Endothelial cell of umbilical vein (primary cell): ENCODE results near the gene ZDHHC11. TPM values are rescaled to one million over a fixed set of nuclear protein-coding genes. Genes with fewer than 3 reads are reported as not detected.

Source experiments
- BruUV-seq: library from RNA; stranded (reverse); fragments of 400-500 nt; replicated peaks from 2 replicates; lab custom pipeline; 2021; lab: Mats Ljungman, UMichigan
- CTCF ChIA-PET: fragments of 300-600, 350-600 bp; sonication (Branson Sonifier 250); formaldehyde crosslinking; loops from one replicate; lab custom pipeline; 2021; ENCODE audit warnings: antibody characterized with exemption, inconsistent platforms; lab: Charles Lee
- POLR2A ChIA-PET: fragments of 300-600, 350-600 bp; sonication (Branson Sonifier 250); formaldehyde crosslinking; loops from one replicate; lab custom pipeline; 2021; ENCODE audit warnings: antibody characterized with exemption, inconsistent platforms; lab: Charles Lee
- DNase-seq: peaks from one replicate; pipeline ENCODE4 v3.0.0-alpha.2; 2011; ENCODE audit warnings: low read depth, low spot score
- FAIRE-seq: peaks from 2 replicates; lab custom pipeline; 2011; peaks lifted over from hg19 to GRCh38; lab: Jason Lieb, UNC
- H2AFZ ChIP-seq: 2 replicates; pipeline ENCODE4 v1.6.0; 2012; ENCODE audit warnings: low read depth, low read length, control low read depth, inconsistent platforms
- H3K27ac ChIP-seq: 2 replicates; pipeline ENCODE4 v1.5.1; 2011; ENCODE audit warnings: low read depth, mild to moderate bottlenecking, control low read depth, low read length, moderate library complexity; ENCODE audit not compliant: insufficient read depth
- H3K27me3 ChIP-seq, 2 experiments: 2 replicates each; pipeline versions ENCODE4 v1.6.0 to v1.6.1; 2011; ENCODE audit warnings: low read length in 2 of 2, mixed read lengths in 1 of 2; ENCODE audit not compliant: control insufficient read depth in 2 of 2, insufficient read depth in 2 of 2
- H3K36me3 ChIP-seq, 2 experiments: 2 replicates in 1 of 2; 3 replicates in 1 of 2; pipeline ENCODE4 v1.5.1; 2011; ENCODE audit warnings: low read length in 2 of 2, mild to moderate bottlenecking in 1 of 2, moderate library complexity in 1 of 2; ENCODE audit not compliant: control insufficient read depth in 2 of 2, insufficient read depth in 2 of 2; ENCODE audit errors: extremely low read depth in 1 of 2
- H3K4me1 ChIP-seq: 3 replicates; pipeline ENCODE4 v1.5.1; 2011; ENCODE audit warnings: mild to moderate bottlenecking, low read length; ENCODE audit not compliant: control insufficient read depth, insufficient read depth; ENCODE audit errors: extremely low read depth
- H3K4me2 ChIP-seq: 2 replicates; pipeline ENCODE4 v1.6.1; 2011; ENCODE audit warnings: low read length, control low read depth, mixed read lengths; ENCODE audit not compliant: insufficient read depth
- H3K4me3 ChIP-seq, 3 experiments: fragments of 200-600 bp in 1 of 3; sonication (generic), shearing (Covaris generic) in 1 of 3; replicated peaks in 1 of 3; 2 replicates each; pipeline ENCODE4 v1.5.1; 2011 to 2016; ENCODE audit warnings: control low read depth in 3 of 3, low read length in 3 of 3, mild to moderate bottlenecking in 2 of 3, inconsistent platforms in 1 of 3, low read depth in 1 of 3, moderate library complexity in 1 of 3; ENCODE audit not compliant: insufficient read depth in 1 of 3
- H3K79me2 ChIP-seq: 2 replicates; pipeline ENCODE4 v1.6.0; 2012; ENCODE audit warnings: low read length, inconsistent platforms; ENCODE audit not compliant: control insufficient read depth, insufficient read depth
- H3K9ac ChIP-seq: replicated peaks from 2 replicates; pipeline ENCODE3; 2011; ENCODE audit warnings: low read length, control low read depth; ENCODE audit not compliant: insufficient read depth; ENCODE audit errors: extremely low read depth
- H3K9me1 ChIP-seq: replicated peaks from 3 replicates; pipeline ENCODE4 v1.6.0; 2011; ENCODE audit warnings: mild to moderate bottlenecking, low read length; ENCODE audit not compliant: control insufficient read depth, insufficient read depth; ENCODE audit errors: extremely low read depth
- H3K9me3 ChIP-seq: replicated peaks from 2 replicates; pipeline ENCODE4 v1.5.1; 2012; ENCODE audit warnings: low read length, inconsistent platforms; ENCODE audit not compliant: control insufficient read depth, insufficient read depth
- H4K20me1 ChIP-seq: replicated peaks from 2 replicates; pipeline ENCODE3; 2011; ENCODE audit warnings: mild to moderate bottlenecking, low read length; ENCODE audit not compliant: control insufficient read depth, insufficient read depth; ENCODE audit errors: extremely low read depth
- EZH2 ChIP-seq: IDR thresholded peaks from 2 replicates; pipeline ENCODE4 v1.6.1; 2012; ENCODE audit warnings: borderline replicate concordance, low read depth, mild to moderate bottlenecking, moderate library complexity, low read length, inconsistent platforms; ENCODE audit not compliant: severe bottlenecking
- FOS ChIP-seq: IDR thresholded peaks from 2 replicates; pipeline ENCODE4 v1.6.1; 2011; ENCODE audit warnings: mild to moderate bottlenecking, low read length, moderate library complexity, borderline replicate concordance; ENCODE audit not compliant: insufficient read depth
- GATA2 ChIP-seq: IDR thresholded peaks from 2 replicates; pipeline ENCODE4 v1.7.0; 2011; ENCODE audit warnings: low read depth, mild to moderate bottlenecking, moderate library complexity, mixed read lengths, low read length; ENCODE audit not compliant: insufficient read length, insufficient read depth
- JUN ChIP-seq: IDR thresholded peaks from 2 replicates; pipeline ENCODE4 v1.6.1; 2011; ENCODE audit warnings: borderline replicate concordance, low read depth; ENCODE audit not compliant: insufficient read length, insufficient read depth
- MYC ChIP-seq: IDR thresholded peaks from one replicate; pipeline ENCODE4 v1.6.1; 2011; ENCODE audit warnings: mild to moderate bottlenecking, low read depth, low read length
- POLR2A ChIP-seq: IDR thresholded peaks from 2 replicates; pipeline ENCODE4 v1.6.1; 2012; ENCODE audit warnings: low read depth, mild to moderate bottlenecking, control low read depth, low read length
- POLR2AphosphoS5 ChIP-seq: IDR thresholded peaks from 2 replicates; pipeline ENCODE4 v1.6.1; 2012; ENCODE audit warnings: low read depth, mild to moderate bottlenecking, control low read depth, low read length, moderate library complexity; ENCODE audit not compliant: insufficient read depth
- dilution Hi-C: fragments of 300-500 bp; cut with MboI; formaldehyde crosslinking; loops from one replicate; pipeline ENCODE4 v1.15.0; 2019; ENCODE audit warnings: low sequenced_read_pairs; ENCODE audit not compliant: extremely low pct_ligation_motif_present
- intact Hi-C: fragments of 100-400 bp; cut with micrococcal nuclease; formaldehyde crosslinking; loops from one replicate; pipeline ENCODE4 v1.10.0; 2022
- polyA plus RNA-seq, 4 experiments: library from polyadenylated mRNA; depleted of rRNA in 3 of 4; stranded (reverse) in 3 of 4; unstranded in 1 of 4; fragments of >200 nt; gene quantifications; 2 replicates each; pipeline versions ENCODE4 v1.2.1 to v1.2.3, GENCODE V29; 2011 to 2012; ENCODE audit warnings: missing spikeins in 1 of 4
- total RNA-seq: library from RNA; stranded (reverse); gene quantifications from 2 replicates; pipeline ENCODE4 v1.2.3, GENCODE V29; 2021
- TF ChIP-seq, protein P1 (sequence below), 2 donors: IDR thresholded peaks; 1 replicate in 1 of 2; 2 replicates in 1 of 2; pipeline ENCODE4 v1.5.1; 2011; ENCODE audit warnings: low read length in 2 of 2, mild to moderate bottlenecking in 2 of 2, moderate library complexity in 2 of 2, control low read depth in 1 of 2, inconsistent platforms in 1 of 2, low read depth in 1 of 2; ENCODE audit not compliant: insufficient read depth in 1 of 2; ENCODE audit errors: extremely low read depth in 1 of 2
- TF ChIP-seq, protein P2 (sequence below): IDR thresholded peaks from 2 replicates; pipeline ENCODE4 v1.6.1; 2011; ENCODE audit not compliant: insufficient read depth, insufficient read length

Gene ZDHHC11
- total and polyA plus RNA-seq, 2 donors (not counting 3 experiments of a cell fraction or from before 2014, with no cell fraction given), result 0.35 to 4.4 TPM

DNA sequence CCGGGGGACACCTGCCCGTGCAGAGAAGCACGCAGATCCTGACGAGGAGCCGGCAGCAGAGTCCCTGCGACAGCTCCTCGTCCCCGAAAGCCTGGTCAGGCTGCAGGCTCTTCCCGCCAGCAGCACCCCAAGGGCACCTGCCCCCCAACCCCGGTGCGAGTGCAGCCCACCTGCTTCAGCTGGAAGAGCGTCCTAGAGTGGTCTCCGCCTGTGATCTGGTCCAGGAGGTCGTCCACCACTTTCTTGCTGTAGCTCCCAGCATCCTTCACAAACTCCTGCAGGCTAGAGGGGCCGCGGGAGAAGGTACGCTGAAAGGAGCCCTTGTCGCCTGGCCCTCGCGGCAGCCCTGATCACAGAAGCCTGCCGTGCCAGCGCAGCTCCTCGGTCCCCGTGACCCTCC, 25.1 kb upstream of the ZDHHC11 start:
- Histone ChIP-seq H3K36me3 (peaks cover 19 to 40% of the 10 kb centered on the region in 2 experiments), H2AFZ (no peak overlapping the region), H3K4me1 (peaks cover 18% of the 10 kb centered on the region), H3K9me3 (no peaks in the 10 kb centered on the region), H3K79me2 (no peaks in the 10 kb centered on the region), H4K20me1 (no peaks in the 10 kb centered on the region), H3K9me1 (no peaks in the 10 kb centered on the region), H3K4me3 (no peak overlapping the region), H3K4me2 (no peak overlapping the region), H3K27ac (no peak overlapping the region), H3K9ac (no peak overlapping the region), H3K27me3 (no peaks in the 10 kb centered on the region)
- dilution Hi-C loops (no loop called here), intact Hi-C loops (no loop called here)
- TF ChIP-seq POLR2AphosphoS5, result no peak
- TF ChIP-seq, protein P1, sequence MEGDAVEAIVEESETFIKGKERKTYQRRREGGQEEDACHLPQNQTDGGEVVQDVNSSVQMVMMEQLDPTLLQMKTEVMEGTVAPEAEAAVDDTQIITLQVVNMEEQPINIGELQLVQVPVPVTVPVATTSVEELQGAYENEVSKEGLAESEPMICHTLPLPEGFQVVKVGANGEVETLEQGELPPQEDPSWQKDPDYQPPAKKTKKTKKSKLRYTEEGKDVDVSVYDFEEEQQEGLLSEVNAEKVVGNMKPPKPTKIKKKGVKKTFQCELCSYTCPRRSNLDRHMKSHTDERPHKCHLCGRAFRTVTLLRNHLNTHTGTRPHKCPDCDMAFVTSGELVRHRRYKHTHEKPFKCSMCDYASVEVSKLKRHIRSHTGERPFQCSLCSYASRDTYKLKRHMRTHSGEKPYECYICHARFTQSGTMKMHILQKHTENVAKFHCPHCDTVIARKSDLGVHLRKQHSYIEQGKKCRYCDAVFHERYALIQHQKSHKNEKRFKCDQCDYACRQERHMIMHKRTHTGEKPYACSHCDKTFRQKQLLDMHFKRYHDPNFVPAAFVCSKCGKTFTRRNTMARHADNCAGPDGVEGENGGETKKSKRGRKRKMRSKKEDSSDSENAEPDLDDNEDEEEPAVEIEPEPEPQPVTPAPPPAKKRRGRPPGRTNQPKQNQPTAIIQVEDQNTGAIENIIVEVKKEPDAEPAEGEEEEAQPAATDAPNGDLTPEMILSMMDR (IDR thresholded peaks at IDR 0.05; ENCODE audit: extremely low read depth in 1 of 2, insufficient read depth in 1 of 2, low read depth in 1 of 2, low read length in 2 of 2), result no peak
- CTCF ChIA-PET, result interaction anchor here (1.2 kb wide), 1 partner anchor 207 kb away, joined by 3 read pairs; no protein-coding TSS in a partner anchor
- POLR2A ChIA-PET, result no interaction called here
- BruUV-seq, result no TSS peak
- DNase-seq (no peak), FAIRE-seq (no peak)

DNA sequence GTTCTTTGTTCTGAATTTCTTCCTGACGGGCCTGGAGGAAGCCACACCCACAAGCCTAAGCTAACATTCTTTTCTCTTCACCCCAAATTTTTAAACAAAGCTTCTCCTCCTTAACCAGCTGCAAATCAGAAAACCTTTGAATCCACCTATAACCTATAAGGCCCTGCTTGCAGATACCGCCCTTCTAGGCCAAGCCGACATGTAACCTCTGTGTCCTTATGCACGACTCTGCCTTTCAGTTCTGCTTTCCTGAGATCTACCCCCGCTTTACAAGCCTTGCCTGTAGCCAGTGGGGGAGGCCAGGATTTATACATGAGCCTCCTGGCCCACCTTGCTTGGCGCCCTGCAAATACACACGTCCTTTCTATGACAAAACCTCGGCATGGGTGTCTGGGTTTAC, 22.5 kb upstream of the ZDHHC11 start:
- H3K4me2 ChIP-seq, result no peak overlapping the region
- H3K4me1 ChIP-seq, result peaks cover 18% of the 10 kb centered on the region
- no peaks in the 10 kb centered on the region for H3K9me3 ChIP-seq
- H3K9me1 ChIP-seq, result no peaks in the 10 kb centered on the region
- intact Hi-C loops (loop anchor here (2.0 kb wide), 1 partner anchor 19 kb away; the partner anchor contains the start of genes BRD9 and TRIP13), dilution Hi-C loops (no loop called here)
- peak; percentile 14 for DNase-seq
- H3K27ac ChIP-seq, result no peak overlapping the region
- no peak for FAIRE-seq
- POLR2A ChIA-PET, result no interaction called here
- H3K9ac ChIP-seq, result no peak overlapping the region
- no peak overlapping the region for H3K4me3 ChIP-seq
- no peaks in the 10 kb centered on the region for H3K27me3 ChIP-seq
- BruUV-seq, result no TSS peak
- TF ChIP-seq, protein P1 (IDR thresholded peaks at IDR 0.05; ENCODE audit: extremely low read depth in 1 of 2, insufficient read depth in 1 of 2, low read depth in 1 of 2, low read length in 2 of 2), result no peak
- TF ChIP-seq JUN (no peak), FOS (no peak), GATA2 (no peak), POLR2AphosphoS5 (no peak), MYC (no peak), POLR2A (no peak), EZH2 (no peak)
- TF ChIP-seq, protein P2, sequence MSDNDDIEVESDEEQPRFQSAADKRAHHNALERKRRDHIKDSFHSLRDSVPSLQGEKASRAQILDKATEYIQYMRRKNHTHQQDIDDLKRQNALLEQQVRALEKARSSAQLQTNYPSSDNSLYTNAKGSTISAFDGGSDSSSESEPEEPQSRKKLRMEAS, result no peak
- CTCF ChIA-PET, result interaction anchor here (1.0 to 2.2 kb wide), 3 partner anchors 28 to 427 kb away, joined by 3 to 7 read pairs (median 4); no protein-coding TSS in a partner anchor
- H2AFZ ChIP-seq, result no peak overlapping the region
- no peaks in the 10 kb centered on the region for H4K20me1 ChIP-seq
- peaks cover 23 to 59% of the 10 kb centered on the region in 2 experiments for H3K36me3 ChIP-seq
- H3K79me2 ChIP-seq, result no peaks in the 10 kb centered on the region
